GM19240 (cell line): ENCODE measurements around the gene TFPI2.

ENCODE experiments used
- DNase-seq: peaks from one replicate; pipeline ENCODE4 v3.0.0; 2011; ENCODE audit warnings: low spot score; ENCODE audit not compliant: insufficient read length

TFPI2 gene

GRCh38 chr7:93910076-93910994 is 19.8 kb upstream of the TFPI2 start:
- DNase-seq, result no peak

GRCh38 chr7:93906267-93906666 is 15.7 kb upstream of the TFPI2 start, which contains the start of gene GNGT1:
Gene GNGT1 (plus strand): TSS chr7:93906567. CDS start chr7:93906747, 180 bp downstream.
- DNase-seq, result no peak

GRCh38 chr7:93902777-93903423 is 12.3 kb upstream of the TFPI2 start:
- DNase-seq, result no peak

- no peak for DNase-seq
Measured at GRCh38 chr7:93897680-93898079, 7.1 kb upstream of the TFPI2 start.

GRCh38 chr7:93895859-93896600 is 5.5 kb upstream of the TFPI2 start:
- no peak for DNase-seq

GRCh38 chr7:93894966-93895640 is 4.5 kb upstream of the TFPI2 start:
- DNase-seq, result no peak

GRCh38 chr7:93894426-93894825 is 3.9 kb upstream of the TFPI2 start:
- no peak for DNase-seq

- no peak for DNase-seq
Measured at GRCh38 chr7:93890041-93890463, 501 bp downstream of the TFPI2 start.

- DNase-seq, result no peak
Measured at GRCh38 chr7:93889261-93889660, 1.3 kb downstream of the TFPI2 start.

GRCh38 chr7:93884541-93884940 is 6.0 kb downstream of the TFPI2 start:
- no peak for DNase-seq

- no peak for DNase-seq
Measured at GRCh38 chr7:93883917-93884345, 6.6 kb downstream of the TFPI2 start.

GRCh38 chr7:93883078-93883916 is 7.3 kb downstream of the TFPI2 start:
- no peak for DNase-seq

GRCh38 chr7:93882468-93882867 is 8.1 kb downstream of the TFPI2 start:
- DNase-seq, result no peak

- DNase-seq, result no peak
Measured at GRCh38 chr7:93879356-93879755, 11.2 kb downstream of the TFPI2 start.

GRCh38 chr7:93877742-93878141 is 12.8 kb downstream of the TFPI2 start:
- DNase-seq, result no peak

- DNase-seq, result no peak
Measured at GRCh38 chr7:93873998-93874574, 16.5 kb downstream of the TFPI2 start.

GRCh38 chr7:93866886-93867285 is 23.7 kb downstream of the TFPI2 start:
- no peak for DNase-seq

GRCh38 chr7:93862651-93863050 is 27.9 kb downstream of the TFPI2 start:
- DNase-seq, result no peak

GRCh38 chr7:93861325-93861949 is 29.1 kb downstream of the TFPI2 start:
- no peak for DNase-seq

GRCh38 chr7:93860261-93860660 is 30.3 kb downstream of the TFPI2 start:
- DNase-seq, result no peak
